ENCODE data around the gene APOM. TPM values are rescaled to one million over a fixed set of nuclear protein-coding genes. Genes with fewer than 3 reads are reported as not detected.
A peak's percentile ranks its signal among the peaks of the same experiment; 100 is the strongest.

APOM gene
- total RNA-seq, 1 experiment from 2014 or later, result 2.5 TPM

DNA sequence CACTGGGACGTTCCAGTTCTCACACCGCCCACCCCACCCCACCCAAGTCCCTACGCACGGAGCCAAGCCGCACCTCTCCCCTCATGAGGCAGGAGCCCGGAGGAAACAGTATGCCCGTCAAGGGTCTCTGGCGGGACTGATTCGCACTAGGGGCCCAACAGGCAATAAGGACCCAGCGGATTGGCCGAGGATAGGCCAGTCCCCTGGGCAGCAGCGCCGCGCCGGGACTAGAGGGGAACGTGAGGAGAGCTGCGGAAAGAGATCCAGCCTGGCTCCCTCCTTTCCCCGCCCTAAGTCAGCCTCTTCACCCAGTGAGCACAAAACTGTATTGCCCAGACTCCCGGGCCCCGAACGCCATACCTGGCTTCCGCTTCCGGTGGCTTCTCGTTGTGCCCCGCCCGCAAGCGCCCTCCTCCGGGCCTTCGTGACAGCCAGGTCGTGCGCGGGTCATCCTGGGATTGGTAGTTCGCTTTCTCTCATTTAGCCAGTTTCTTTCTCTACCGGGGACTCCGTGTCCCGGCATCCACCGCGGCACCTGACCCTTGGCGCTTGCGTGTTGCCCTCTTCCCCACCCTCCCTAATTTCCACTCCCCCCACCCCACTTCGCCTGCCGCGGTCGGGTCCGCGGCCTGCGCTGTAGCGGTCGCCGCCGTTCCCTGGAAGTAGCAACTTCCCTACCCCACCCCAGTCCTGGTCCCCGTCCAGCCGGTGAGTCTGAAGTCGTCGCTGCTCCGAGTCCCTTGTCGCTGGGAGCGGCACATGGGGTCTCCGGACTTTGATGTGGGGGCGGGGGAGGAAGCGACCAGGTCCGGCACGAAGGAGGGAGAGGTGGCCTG is 10.0 kb downstream of the APOM start, which contains the start of gene CSNK2B:
TSS of gene CSNK2B (plus strand) at position 580 of the 836 bp plus-strand sequence. CDS start 752 bp downstream, outside the sequence.
- intact Hi-C loops (cut with micrococcal nuclease; ENCODE audit: unreplicated experiment), result loop anchor here (2.0 kb wide), 2 partner anchors 73 to 169 kb away; no protein-coding TSS in a partner anchor
- peaks cover 20% of the 10 kb centered on the region for H3K4me1 ChIP-seq (ENCODE audit: insufficient read depth, low read length, poor library complexity, severe bottlenecking)
- TF ChIP-seq EZH2 (IDR thresholded peaks at IDR 0.05; ENCODE audit: borderline replicate concordance, low read depth, low read length, poor library complexity, severe bottlenecking), result no peak
- TF ChIP-seq, protein P1, sequence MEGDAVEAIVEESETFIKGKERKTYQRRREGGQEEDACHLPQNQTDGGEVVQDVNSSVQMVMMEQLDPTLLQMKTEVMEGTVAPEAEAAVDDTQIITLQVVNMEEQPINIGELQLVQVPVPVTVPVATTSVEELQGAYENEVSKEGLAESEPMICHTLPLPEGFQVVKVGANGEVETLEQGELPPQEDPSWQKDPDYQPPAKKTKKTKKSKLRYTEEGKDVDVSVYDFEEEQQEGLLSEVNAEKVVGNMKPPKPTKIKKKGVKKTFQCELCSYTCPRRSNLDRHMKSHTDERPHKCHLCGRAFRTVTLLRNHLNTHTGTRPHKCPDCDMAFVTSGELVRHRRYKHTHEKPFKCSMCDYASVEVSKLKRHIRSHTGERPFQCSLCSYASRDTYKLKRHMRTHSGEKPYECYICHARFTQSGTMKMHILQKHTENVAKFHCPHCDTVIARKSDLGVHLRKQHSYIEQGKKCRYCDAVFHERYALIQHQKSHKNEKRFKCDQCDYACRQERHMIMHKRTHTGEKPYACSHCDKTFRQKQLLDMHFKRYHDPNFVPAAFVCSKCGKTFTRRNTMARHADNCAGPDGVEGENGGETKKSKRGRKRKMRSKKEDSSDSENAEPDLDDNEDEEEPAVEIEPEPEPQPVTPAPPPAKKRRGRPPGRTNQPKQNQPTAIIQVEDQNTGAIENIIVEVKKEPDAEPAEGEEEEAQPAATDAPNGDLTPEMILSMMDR (conservative IDR thresholded peaks at IDR 0.05; ENCODE audit: low read depth, low read length), result no peak
- no TSS peak for BruUV-seq (replicated peaks)
- H3K27ac ChIP-seq (ENCODE audit: low read depth, low read length, poor library complexity, severe bottlenecking), result peak within 1 kb of the TSS; percentile 97
- peaks cover 54% of the 10 kb centered on the region for H3K36me3 ChIP-seq (ENCODE audit: insufficient read depth, low read length, poor library complexity, severe bottlenecking)
- ChIA-PET CTCF (interaction anchor here (1.0 kb wide), 1 partner anchor 67 kb away, joined by 3 read pairs; no protein-coding TSS in a partner anchor), POLR2A (ENCODE audit: low non-redundant PET) (interaction anchor here (0.7 kb wide), 1 partner anchor 165 kb away, joined by 4 read pairs; no protein-coding TSS in a partner anchor)
- peak within 1 kb of the TSS; percentile 94 for H3K4me3 ChIP-seq (ENCODE audit: low read depth, low read length, poor library complexity, severe bottlenecking)
- H3K9me3 ChIP-seq (ENCODE audit: low read depth, low read length, poor library complexity, severe bottlenecking), result no peaks in the 10 kb centered on the region
- no peaks in the 10 kb centered on the region for H3K27me3 ChIP-seq (replicated peaks; ENCODE audit: insufficient read depth, low read depth, low read length, poor library complexity)
- peak; percentile 99 for DNase-seq (ENCODE audit: low spot score)

DNA sequence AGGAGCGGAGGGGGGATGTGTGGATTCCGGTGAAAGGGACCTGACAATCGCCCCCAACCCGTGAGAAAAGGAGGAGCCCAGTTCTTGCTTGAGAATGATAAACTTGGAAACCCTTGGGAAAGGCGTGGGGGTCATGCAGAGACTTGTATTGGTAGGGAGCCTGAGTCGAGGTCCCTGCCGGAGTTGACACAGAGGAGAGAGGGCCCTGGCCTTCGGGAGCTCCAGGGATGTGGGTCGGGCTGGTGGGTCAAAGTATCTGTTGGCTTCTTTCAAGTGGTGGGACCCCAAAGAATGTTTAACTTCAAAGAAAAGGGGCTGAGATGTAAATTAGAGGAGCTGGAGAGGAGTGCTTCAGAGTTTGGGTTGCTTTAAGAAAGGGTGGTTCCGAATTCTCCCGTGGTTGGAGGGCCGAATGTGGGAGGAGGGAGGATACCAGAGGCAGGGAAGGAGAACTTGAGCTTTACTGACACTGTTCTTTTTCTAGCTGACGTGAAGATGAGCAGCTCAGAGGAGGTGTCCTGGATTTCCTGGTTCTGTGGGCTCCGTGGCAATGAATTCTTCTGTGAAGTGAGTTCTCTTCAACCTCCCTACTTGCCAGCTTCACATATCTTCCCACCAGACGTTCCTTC is 10.8 kb downstream of the APOM start:
- H3K4me1 ChIP-seq (ENCODE audit: insufficient read depth, low read length, poor library complexity, severe bottlenecking), result peaks cover 14% of the 10 kb centered on the region
- BruUV-seq (replicated peaks), result no TSS peak
- TF ChIP-seq EZH2 (IDR thresholded peaks at IDR 0.05; ENCODE audit: borderline replicate concordance, low read depth, low read length, poor library complexity, severe bottlenecking), result no peak
- TF ChIP-seq, protein P1 (conservative IDR thresholded peaks at IDR 0.05; ENCODE audit: low read depth, low read length), result no peak
- ChIA-PET POLR2A (ENCODE audit: low non-redundant PET) (interaction anchor here (0.6 to 0.7 kb wide), 2 partner anchors 12 to 164 kb away, joined by 3 to 4 read pairs; no protein-coding TSS in a partner anchor), CTCF (no interaction called here)
- no peak for DNase-seq (ENCODE audit: low spot score)
- H3K4me3 ChIP-seq (ENCODE audit: low read depth, low read length, poor library complexity, severe bottlenecking), result peak overlapping the region; percentile 94
- peaks cover 61% of the 10 kb centered on the region for H3K36me3 ChIP-seq (ENCODE audit: insufficient read depth, low read length, poor library complexity, severe bottlenecking)
- H3K27me3 ChIP-seq (replicated peaks; ENCODE audit: insufficient read depth, low read depth, low read length, poor library complexity), result no peaks in the 10 kb centered on the region
- peak overlapping the region; percentile 97 for H3K27ac ChIP-seq (ENCODE audit: low read depth, low read length, poor library complexity, severe bottlenecking)
- no peaks in the 10 kb centered on the region for H3K9me3 ChIP-seq (ENCODE audit: low read depth, low read length, poor library complexity, severe bottlenecking)
- intact Hi-C loops (cut with micrococcal nuclease; ENCODE audit: unreplicated experiment), result no loop called here

DNA sequence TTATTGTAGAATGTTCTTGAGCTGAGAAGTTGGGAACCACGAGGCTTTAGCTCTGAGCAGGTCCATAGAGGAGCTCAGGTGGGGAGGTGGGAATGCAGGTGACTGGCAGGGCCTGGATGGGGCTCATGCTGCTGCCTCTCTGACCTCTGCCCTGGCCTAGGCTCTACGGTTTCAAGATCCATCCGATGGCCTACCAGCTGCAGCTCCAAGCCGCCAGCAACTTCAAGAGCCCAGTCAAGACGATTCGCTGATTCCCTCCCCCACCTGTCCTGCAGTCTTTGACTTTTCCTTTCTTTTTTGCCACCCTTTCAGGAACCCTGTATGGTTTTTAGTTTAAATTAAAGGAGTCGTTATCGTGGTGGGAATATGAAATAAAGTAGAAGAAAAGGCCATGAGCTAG is 14.0 kb downstream of the APOM start, which contains the start of gene LY6G5B:
TSS of gene LY6G5B (plus strand) at position 301 of the 400 bp plus-strand sequence. CDS start 975 bp downstream, outside the sequence.
- ChIA-PET CTCF (no interaction called here), POLR2A (ENCODE audit: low non-redundant PET) (no interaction called here)
- TF ChIP-seq, protein P1 (conservative IDR thresholded peaks at IDR 0.05; ENCODE audit: low read depth, low read length), result no peak
- no peak for TF ChIP-seq EZH2 (IDR thresholded peaks at IDR 0.05; ENCODE audit: borderline replicate concordance, low read depth, low read length, poor library complexity, severe bottlenecking)
- Histone ChIP-seq H3K36me3 (ENCODE audit: insufficient read depth, low read length, poor library complexity, severe bottlenecking) (peaks cover 50% of the 10 kb centered on the region), H3K27me3 (replicated peaks; ENCODE audit: insufficient read depth, low read depth, low read length, poor library complexity) (no peaks in the 10 kb centered on the region), H3K27ac (ENCODE audit: low read depth, low read length, poor library complexity, severe bottlenecking) (no peak within 1 kb of the TSS), H3K4me3 (ENCODE audit: low read depth, low read length, poor library complexity, severe bottlenecking) (no peak within 1 kb of the TSS), H3K9me3 (ENCODE audit: low read depth, low read length, poor library complexity, severe bottlenecking) (no peaks in the 10 kb centered on the region), H3K4me1 (ENCODE audit: insufficient read depth, low read length, poor library complexity, severe bottlenecking) (no peaks in the 10 kb centered on the region)
- BruUV-seq (replicated peaks), result no TSS peak
- no peak for DNase-seq (ENCODE audit: low spot score)
- intact Hi-C loops (cut with micrococcal nuclease; ENCODE audit: unreplicated experiment), result no loop called here

Measured in A673 (cell line).